NCI-H2171 treated with DMSO at 0.1 percent for 48 hours (cell line): ENCODE results near the gene FCGR3B.
"Not testable (repeated sequence)": the region's sequence is repeated elsewhere in the genome, so short reads cannot be mapped to it uniquely, and the experiment has no call there.

Source experiments
- DNase-seq: peaks from one replicate; lab custom pipeline; 2025; lab: John Stamatoyannopoulos, UW

The FCGR3B gene

GRCh38 chr1:161605024-161605423, 26.0 kb downstream of the FCGR3B start:
- not testable (repeated sequence) for DNase-seq

- DNase-seq: not testable (repeated sequence)
Measured at GRCh38 chr1:161597077-161597476, 33.9 kb downstream of the FCGR3B start.

- not testable (repeated sequence) for DNase-seq
Measured at GRCh38 chr1:161595583-161595982, 35.4 kb downstream of the FCGR3B start.

GRCh38 chr1:161595173-161595572, 35.8 kb downstream of the FCGR3B start:
- not testable (repeated sequence) for DNase-seq

GRCh38 chr1:161594269-161594984, 36.5 kb downstream of the FCGR3B start:
- DNase-seq: not testable (repeated sequence)

GRCh38 chr1:161593092-161593755, 37.8 kb downstream of the FCGR3B start:
- DNase-seq: not testable (repeated sequence)

- DNase-seq: not testable (repeated sequence)
Measured at GRCh38 chr1:161592586-161592985, 38.4 kb downstream of the FCGR3B start.

- DNase-seq: not testable (repeated sequence)
Measured at GRCh38 chr1:161589920-161590319, 41.1 kb downstream of the FCGR3B start.

GRCh38 chr1:161589365-161589764, 41.6 kb downstream of the FCGR3B start:
- not testable (repeated sequence) for DNase-seq

GRCh38 chr1:161588596-161588995, 42.4 kb downstream of the FCGR3B start:
- DNase-seq: not testable (repeated sequence)

- not testable (repeated sequence) for DNase-seq
Measured at GRCh38 chr1:161582882-161583281, 48.1 kb downstream of the FCGR3B start.

GRCh38 chr1:161580879-161581537, 50.0 kb downstream of the FCGR3B start:
- not testable (repeated sequence) for DNase-seq

GRCh38 chr1:161579856-161580507, 51.0 kb downstream of the FCGR3B start:
- not testable (repeated sequence) for DNase-seq

GRCh38 chr1:161576676-161577075, 54.3 kb downstream of the FCGR3B start:
- DNase-seq: not testable (repeated sequence)
